ENCODE results near the gene VAV2.

VAV2 gene

GRCh38 chr9:133890583-133890982, 101.5 kb downstream of the VAV2 start:
- DNase-seq (ENCODE audit: low read depth), result no peak

- no peak for DNase-seq (ENCODE audit: low read depth)
Measured at GRCh38 chr9:133889584-133890301, 102.4 kb downstream of the VAV2 start.

GRCh38 chr9:133888809-133889491, 103.2 kb downstream of the VAV2 start:
- no peak for DNase-seq (ENCODE audit: low read depth)

GRCh38 chr9:133888048-133888808, 103.9 kb downstream of the VAV2 start:
- DNase-seq (ENCODE audit: low read depth), result no peak

- DNase-seq (ENCODE audit: low read depth), result no peak
Measured at GRCh38 chr9:133887540-133888047, 104.5 kb downstream of the VAV2 start.

- no peak for DNase-seq (ENCODE audit: low read depth)
Measured at GRCh38 chr9:133886563-133887501, 105.3 kb downstream of the VAV2 start.

- DNase-seq (ENCODE audit: low read depth), result no peak
Measured at GRCh38 chr9:133884907-133885744, 107.0 kb downstream of the VAV2 start.

- no peak for DNase-seq (ENCODE audit: low read depth)
Measured at GRCh38 chr9:133882849-133883755, 109.0 kb downstream of the VAV2 start.

- no peak for DNase-seq (ENCODE audit: low read depth)
Measured at GRCh38 chr9:133881671-133882381, 110.3 kb downstream of the VAV2 start.

GRCh38 chr9:133880851-133881661, 111.1 kb downstream of the VAV2 start:
- DNase-seq (ENCODE audit: low read depth), result no peak

- no peak for DNase-seq (ENCODE audit: low read depth)
Measured at GRCh38 chr9:133880136-133880535, 112.0 kb downstream of the VAV2 start.

- DNase-seq (ENCODE audit: low read depth), result no peak
Measured at GRCh38 chr9:133879615-133880014, 112.5 kb downstream of the VAV2 start.

GRCh38 chr9:133878402-133878801, 113.7 kb downstream of the VAV2 start:
- DNase-seq (ENCODE audit: low read depth), result no peak

- no peak for DNase-seq (ENCODE audit: low read depth)
Measured at GRCh38 chr9:133877967-133878366, 114.2 kb downstream of the VAV2 start.

GRCh38 chr9:133877327-133877726, 114.8 kb downstream of the VAV2 start:
- no peak for DNase-seq (ENCODE audit: low read depth)

- DNase-seq (ENCODE audit: low read depth), result no peak
Measured at GRCh38 chr9:133876836-133877235, 115.3 kb downstream of the VAV2 start.

GRCh38 chr9:133876144-133876543, 116.0 kb downstream of the VAV2 start:
- DNase-seq (ENCODE audit: low read depth), result no peak

- DNase-seq (ENCODE audit: low read depth), result no peak
Measured at GRCh38 chr9:133875131-133875530, 117.0 kb downstream of the VAV2 start.

Data from activated T-cell treated with anti-CD3 and anti-CD28 coated beads for 24 hours (primary cell).